VCaP (cell line): ENCODE data around the gene RXRA.

Source experiments
- H3K27ac ChIP-seq: fragments of 450-650 bp; 2 replicates; pipeline ENCODE4 v1.5.1; 2017
- CTCF ChIP-seq: fragments of 450-650 bp; conservative IDR thresholded peaks from 2 replicates; pipeline ENCODE4 v1.5.1; 2017; ENCODE audit warnings: mild to moderate bottlenecking, moderate library complexity

Gene RXRA

GRCh38 chr9:134290603-134291451 lies 35.4 kb upstream of the RXRA start:
- no peak for TF ChIP-seq CTCF
- no peak overlapping the region for H3K27ac ChIP-seq

GRCh38 chr9:134291452-134291881 lies 34.8 kb upstream of the RXRA start:
- TF ChIP-seq CTCF: no peak
- no peak overlapping the region for H3K27ac ChIP-seq

GRCh38 chr9:134291961-134292871 lies 34.0 kb upstream of the RXRA start:
- no peak overlapping the region for H3K27ac ChIP-seq
- TF ChIP-seq CTCF: no peak

- no peak for TF ChIP-seq CTCF
- no peak overlapping the region for H3K27ac ChIP-seq
Measured at GRCh38 chr9:134293031-134293521, 33.2 kb upstream of the RXRA start.

GRCh38 chr9:134293611-134294152 lies 32.6 kb upstream of the RXRA start:
- no peak for TF ChIP-seq CTCF
- H3K27ac ChIP-seq: no peak overlapping the region

- no peak overlapping the region for H3K27ac ChIP-seq
- no peak for TF ChIP-seq CTCF
Measured at GRCh38 chr9:134294153-134295071, 31.8 kb upstream of the RXRA start.
